Heart left ventricle (tissue), 13 donors: ENCODE data around the gene TMEM163.

Experiments
- POLR2A ChIP-seq, 2 donors: fragments of 450-650 bp; IDR thresholded peaks; one replicate each; pipeline ENCODE4 v1.6.1; 2017; ENCODE audit warnings: antibody characterized with exemption in 2 of 2, mild to moderate bottlenecking in 2 of 2, moderate library complexity in 2 of 2
- TF ChIP-seq, protein P1 (sequence below), 12 donors: fragments of 200-600 bp; sonication (generic) in 4 of 12; IDR thresholded peaks; one replicate each; pipeline versions ENCODE4 v1.5.0 to v1.8.0; 2018 to 2022; ENCODE audit warnings: antibody characterized with exemption in 12 of 12, mild to moderate bottlenecking in 5 of 12
- donor health status: ischemic (EF 13 %, LVEDD 7.1; RV severe dilation, severe dysfunction).
- donor health status: DM: no; HTN: yes; CAD: no.
- donor health status: DM: no; HTN: no; CAD: no.
- donor health status: ischemic (EF 25% LVEDD 6.9; RV normal size, moderate dysfunction).
- donor health status: ischemic (EF 25% LVEDD 5.7; RV mildly dilated, moderate dysfunction).
- donor health status: ischemic (EF 35%, LVEDD 5.7; RV mildly dilated, moderate dysfunction).
- donor health status: nonischemic (EF 11% LVEDD 7.7; RV severe dilation, severe dysfunction).
- donor health status: DM: yes; HTN: yes; CAD: no.
- donor health status: PGD.
- donor health status: ischemic (EF 29% LVEDD 5.4; RV normal size, mild dysfunction).
- donor health status: nonischemic (EF 23%, LVEDD 6.1; RV moderate dilation, normal function).

DNA sequence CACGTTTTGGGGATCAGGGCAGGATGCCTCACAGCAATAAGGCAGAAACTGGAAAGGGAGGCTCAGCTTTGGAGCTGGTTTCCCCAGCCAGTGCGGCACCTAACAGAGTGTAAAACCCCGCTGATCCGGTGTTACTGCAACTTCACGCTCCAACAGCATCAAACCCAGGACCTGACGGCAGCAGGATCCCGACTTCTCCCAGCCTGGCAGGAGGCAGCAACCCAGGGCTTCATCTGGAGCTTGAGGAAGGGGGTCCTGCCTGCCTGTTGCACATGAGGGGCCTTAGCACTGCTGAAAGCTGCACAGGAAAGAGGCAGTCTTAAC, 255.1 kb downstream of the TMEM163 start:
- TF ChIP-seq, protein P1, sequence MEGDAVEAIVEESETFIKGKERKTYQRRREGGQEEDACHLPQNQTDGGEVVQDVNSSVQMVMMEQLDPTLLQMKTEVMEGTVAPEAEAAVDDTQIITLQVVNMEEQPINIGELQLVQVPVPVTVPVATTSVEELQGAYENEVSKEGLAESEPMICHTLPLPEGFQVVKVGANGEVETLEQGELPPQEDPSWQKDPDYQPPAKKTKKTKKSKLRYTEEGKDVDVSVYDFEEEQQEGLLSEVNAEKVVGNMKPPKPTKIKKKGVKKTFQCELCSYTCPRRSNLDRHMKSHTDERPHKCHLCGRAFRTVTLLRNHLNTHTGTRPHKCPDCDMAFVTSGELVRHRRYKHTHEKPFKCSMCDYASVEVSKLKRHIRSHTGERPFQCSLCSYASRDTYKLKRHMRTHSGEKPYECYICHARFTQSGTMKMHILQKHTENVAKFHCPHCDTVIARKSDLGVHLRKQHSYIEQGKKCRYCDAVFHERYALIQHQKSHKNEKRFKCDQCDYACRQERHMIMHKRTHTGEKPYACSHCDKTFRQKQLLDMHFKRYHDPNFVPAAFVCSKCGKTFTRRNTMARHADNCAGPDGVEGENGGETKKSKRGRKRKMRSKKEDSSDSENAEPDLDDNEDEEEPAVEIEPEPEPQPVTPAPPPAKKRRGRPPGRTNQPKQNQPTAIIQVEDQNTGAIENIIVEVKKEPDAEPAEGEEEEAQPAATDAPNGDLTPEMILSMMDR (IDR thresholded peaks at IDR 0.05), result no peak
- no peak for TF ChIP-seq POLR2A (IDR thresholded peaks at IDR 0.05)
